Kidney tubule cell (primary cell): Measurements from ENCODE around the gene EIF4E2.
"Not testable (repeated sequence)": the region's sequence is repeated elsewhere in the genome, so short reads cannot be mapped to it uniquely, and the experiment has no call there.

Experiments used
- DNase-seq: peaks from one replicate; pipeline ENCODE4 v3.0.0-alpha.2; 2018; ENCODE audit warnings: low spot score

Gene EIF4E2

GRCh38 chr2:232522623-232523401, 27.7 kb upstream of the EIF4E2 start:
- DNase-seq = no peak

DNA sequence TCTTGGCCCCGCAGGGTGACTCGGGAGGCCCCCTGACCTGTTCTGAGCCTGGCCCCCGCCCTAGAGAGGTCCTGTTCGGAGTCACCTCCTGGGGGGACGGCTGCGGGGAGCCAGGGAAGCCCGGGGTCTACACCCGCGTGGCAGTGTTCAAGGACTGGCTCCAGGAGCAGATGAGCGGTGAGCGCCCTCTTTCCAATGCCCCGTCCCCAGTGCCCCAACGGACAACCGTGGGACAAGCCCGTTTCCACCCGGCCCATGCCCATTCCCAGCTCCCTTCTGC, 27.1 kb upstream of the EIF4E2 start:
- DNase-seq = no peak

- peak; percentile 48 for DNase-seq
Observed at GRCh38 chr2:232523682-232524597, 26.5 kb upstream of the EIF4E2 start.

DNA sequence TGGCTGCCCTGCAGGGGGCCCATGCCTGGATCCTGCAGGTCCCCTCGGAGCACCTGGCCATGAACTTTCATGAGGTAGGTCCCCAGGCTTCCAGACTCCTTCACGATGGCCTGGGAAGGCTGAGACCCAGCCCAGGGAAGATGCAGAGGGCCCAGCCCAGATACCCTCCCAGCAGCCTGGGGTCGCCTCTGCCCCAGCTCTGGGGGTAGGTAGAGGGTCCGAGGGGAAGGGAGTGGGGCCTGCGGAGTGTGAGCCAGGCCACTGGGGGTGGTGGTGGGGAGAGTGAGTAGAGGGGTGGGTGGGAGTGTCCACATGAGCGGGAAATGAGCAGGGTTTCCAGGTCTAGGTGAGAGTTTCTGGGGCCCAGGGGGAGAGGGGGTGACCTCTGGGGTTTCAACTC, 25.7 kb upstream of the EIF4E2 start:
- DNase-seq = no peak

DNA sequence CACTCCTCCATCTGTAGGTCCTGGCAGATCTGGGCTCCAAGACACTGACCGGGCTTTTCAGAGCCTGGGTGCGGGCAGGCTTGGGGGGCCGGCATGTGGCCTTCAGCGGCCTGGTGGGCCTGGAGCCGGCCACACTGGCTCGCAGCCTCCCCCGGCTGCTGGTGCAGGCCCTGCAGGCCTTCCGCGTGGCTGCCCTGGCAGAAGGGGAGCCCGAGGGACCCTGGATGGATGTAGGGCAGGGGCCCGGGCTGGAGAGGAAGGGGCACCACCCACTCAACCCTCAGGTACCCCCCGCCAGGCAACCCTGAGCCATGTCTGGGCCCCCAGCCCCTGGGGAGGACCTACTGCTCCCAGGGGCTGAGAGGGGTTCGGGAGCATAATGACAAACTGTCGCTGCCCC, 25.3 kb upstream of the EIF4E2 start:
- DNase-seq = no peak

GRCh38 chr2:232525791-232526371, 24.6 kb upstream of the EIF4E2 start, which contains the start of gene CHRND:
Gene CHRND (plus strand): TSS chr2:232526160. CDS start chr2:232526216, 56 bp downstream.
- no peak for DNase-seq

DNA sequence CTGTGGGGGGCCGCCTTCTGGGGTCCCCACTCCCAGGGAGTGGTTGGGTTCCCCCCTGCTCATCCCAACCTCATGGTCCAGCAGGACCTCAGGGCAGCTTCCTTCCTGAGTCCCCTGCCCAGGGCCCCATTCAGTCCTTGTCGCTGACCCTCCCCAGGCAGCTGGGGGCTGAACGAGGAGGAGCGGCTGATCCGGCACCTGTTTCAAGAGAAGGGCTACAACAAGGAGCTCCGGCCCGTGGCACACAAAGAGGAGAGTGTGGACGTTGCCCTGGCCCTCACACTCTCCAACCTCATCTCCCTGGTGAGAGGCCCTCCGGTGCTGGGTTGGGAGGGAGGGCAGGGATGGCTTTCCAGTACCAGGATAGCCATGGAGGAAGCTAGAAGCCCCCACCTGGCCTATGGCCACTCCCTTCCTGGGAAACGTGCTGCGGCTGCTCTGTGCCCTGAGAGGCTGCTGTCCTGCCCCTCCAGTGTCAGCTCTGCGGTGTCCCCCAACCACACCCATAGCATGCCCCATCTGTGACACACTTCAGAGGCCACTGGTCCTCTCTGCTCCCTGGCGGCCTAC, 24.0 kb upstream of the EIF4E2 start:
- DNase-seq = no peak

- DNase-seq = no peak
Observed at GRCh38 chr2:232527905-232528470, 22.5 kb upstream of the EIF4E2 start.

DNA sequence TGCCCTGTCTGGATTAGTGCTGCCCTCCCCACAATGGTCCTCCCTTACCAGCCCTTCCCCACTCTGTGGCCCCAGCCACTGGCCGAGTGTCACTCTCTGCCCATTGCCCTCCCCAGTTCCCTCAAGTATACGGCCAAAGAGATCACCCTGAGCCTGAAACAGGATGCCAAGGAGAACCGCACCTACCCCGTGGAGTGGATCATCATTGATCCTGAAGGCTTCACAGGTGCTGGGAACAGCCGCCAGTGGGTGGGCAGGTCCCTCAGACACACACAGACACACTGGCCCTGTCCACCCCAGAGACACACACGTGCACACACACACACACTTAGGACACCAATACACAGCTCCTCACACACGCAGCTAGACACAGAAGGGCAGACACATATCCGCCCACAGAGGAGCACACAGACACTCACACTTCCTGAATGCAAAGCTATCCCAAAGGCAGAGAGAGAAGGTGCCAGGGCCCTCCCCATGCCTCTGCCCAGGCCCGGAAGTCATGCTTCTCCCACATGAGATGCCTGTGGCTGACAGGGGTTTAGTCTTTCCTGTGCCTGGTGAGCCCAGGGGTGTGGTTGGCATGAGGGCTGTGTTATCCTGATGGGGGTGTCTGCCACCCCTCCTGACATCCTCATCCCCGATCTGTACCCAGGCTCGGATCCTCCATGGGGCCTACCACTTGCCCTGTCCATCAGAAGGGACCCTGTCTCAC, 21.6 kb upstream of the EIF4E2 start:
- no peak for DNase-seq

GRCh38 chr2:232529806-232530547, 20.5 kb upstream of the EIF4E2 start:
- DNase-seq = no peak

DNA sequence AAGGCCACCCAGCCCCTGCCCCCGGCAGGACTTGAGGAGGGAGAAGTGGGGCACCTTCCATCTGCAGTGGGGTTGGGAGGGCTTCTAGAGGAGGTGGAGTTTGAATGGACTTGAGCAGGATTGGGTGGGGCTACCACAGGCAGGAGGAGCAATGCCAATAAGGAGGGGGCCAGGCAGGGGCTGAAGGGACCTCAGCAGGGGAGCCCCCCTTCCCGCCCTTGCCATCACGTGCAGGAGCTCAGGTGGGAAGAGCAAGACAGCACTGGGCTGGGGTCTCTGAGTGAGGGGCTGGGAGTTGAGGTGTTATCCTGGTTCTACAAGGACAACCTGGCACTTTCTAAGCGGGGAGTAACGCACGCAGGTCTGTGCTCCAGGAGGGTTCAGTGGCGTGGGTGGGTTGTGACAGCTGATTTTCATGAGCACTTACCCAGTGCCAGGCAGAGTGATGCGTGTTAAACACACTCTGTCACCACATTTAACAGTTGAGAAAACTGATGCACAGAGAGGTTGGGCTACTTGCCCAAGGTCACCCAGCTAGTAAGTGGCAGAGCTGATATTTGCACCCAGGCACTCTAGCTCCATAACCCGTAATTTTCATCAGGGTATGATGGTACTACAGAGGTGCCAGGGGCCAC, 19.7 kb upstream of the EIF4E2 start:
- DNase-seq = no peak

GRCh38 chr2:232532419-232532818, 18.1 kb upstream of the EIF4E2 start:
- DNase-seq = no peak

DNA sequence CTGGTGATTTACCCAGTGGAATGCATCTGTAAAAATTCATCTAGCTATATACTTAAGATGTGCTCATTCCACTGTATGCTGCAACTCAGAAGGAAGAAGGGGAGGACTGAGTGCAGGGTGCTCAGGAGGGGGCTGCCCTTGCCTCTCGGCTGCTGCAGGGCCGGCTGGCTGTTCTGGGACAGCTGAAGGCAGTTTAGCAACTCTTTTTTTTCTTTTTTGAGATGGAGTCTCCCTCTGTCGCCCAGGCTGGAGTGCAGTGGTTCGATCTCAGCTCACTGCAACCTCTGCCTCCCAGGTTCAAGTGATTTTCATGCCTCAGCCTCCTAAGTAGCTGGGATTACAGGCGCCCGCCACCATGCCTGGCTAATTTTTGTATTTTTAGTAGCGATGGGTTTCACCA, 17.7 kb upstream of the EIF4E2 start:
- not testable (repeated sequence) for DNase-seq

DNA sequence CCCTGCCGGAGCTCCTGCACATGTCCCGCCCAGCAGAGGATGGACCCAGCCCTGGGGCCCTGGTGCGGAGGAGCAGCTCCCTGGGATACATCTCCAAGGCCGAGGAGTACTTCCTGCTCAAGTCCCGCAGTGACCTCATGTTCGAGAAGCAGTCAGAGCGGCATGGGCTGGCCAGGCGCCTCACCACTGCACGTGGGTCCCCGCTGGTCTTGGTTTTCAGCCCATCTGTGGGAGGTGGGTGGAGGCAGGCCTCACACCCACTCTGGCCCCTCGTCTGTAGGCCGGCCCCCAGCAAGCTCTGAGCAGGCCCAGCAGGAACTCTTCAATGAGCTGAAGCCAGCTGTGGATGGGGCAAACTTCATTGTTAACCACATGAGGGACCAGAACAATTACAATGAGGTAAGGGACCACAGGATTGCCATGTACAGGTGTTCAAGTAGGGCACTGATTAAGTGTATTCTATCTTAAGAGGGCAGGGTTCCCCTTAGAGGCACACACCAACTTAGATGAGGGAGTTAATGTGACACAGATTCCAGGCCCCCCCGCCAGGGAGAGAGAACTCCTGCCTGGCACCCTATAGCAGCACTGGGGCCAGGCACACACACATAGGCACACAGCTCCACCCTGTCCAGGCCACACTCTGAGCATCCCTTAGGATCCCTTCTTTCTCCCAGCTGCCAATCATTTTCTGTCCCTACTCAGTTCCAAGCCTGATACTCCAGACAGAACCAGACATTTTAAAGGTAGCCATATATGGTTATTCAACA, 16.4 kb upstream of the EIF4E2 start:
- DNase-seq = no peak

- DNase-seq = no peak
Observed at GRCh38 chr2:232534940-232535651, 15.4 kb upstream of the EIF4E2 start.

DNA sequence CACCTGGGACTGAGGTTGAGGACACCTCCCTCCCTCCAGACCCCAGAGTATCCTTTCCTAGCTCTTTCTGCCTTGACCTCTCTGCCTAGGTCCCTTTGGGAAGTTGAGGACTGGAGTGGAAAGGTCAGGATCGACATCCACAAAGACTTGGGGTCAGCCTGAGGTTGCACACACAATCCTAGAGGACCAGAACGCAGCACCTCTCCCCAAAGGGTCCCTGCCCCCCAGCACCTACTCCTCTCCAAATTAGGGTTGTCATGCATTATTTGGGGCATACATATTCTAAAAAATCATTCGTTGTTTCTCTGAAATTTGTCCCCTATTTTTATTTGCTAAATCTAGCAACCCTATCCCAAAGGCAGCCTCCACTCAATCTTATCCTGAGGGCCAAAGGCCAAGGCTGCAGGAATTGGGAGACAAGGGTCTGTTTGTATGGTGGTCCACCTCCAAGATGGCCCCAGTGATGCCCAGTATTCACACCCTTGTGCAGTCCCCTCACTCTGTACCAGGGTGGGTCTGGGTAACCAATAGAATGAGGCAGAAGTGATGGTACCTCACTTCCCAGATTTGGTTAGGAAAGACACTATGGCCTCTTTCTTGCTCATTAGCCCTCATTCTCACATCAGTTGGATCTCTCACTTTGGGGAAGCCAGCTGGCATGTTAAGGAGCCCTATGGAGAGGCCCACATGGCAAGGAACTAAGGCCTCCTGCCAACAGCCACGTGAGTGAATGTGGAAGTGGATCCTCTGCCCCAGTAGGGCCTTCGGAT, 14.5 kb upstream of the EIF4E2 start:
- DNase-seq = no peak

DNA sequence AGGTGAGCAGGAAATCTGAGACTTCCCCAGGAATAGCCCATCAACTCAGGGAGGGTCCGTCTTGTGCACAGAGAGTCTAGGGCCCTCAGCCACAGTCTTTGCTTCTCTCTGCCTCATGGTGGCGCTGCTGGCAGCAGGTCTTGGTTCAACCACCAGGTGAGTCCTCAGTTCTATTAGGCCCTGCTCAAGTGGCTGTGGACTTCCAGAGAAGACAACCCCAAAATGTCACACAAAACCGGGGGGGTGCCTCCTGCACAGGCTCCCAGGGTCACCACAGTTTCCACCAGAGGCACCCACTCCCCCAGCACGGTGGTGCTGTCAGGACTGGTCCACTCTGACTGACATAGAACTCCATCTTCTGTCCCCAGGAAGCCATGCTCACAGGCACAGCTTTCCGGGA, 13.4 kb upstream of the EIF4E2 start:
- DNase-seq = no peak

GRCh38 chr2:232537499-232537898, 13.0 kb upstream of the EIF4E2 start:
- no peak for DNase-seq
